Loucy (cell line): Measurements from ENCODE around the gene DMXL1.
A peak's percentile ranks its signal among the peaks of the same experiment; 100 is the strongest.

Experiments used
- CTCF ChIP-seq: fragments of 200-600 bp; sonication (generic); conservative IDR thresholded peaks from 2 replicates; pipeline ENCODE4 v1.5.1; 2014; ENCODE audit warnings: mild to moderate bottlenecking, antibody characterized with exemption, low read length
- EZH2phosphoT487 ChIP-seq: fragments of 200-600 bp; IDR thresholded peaks from 2 replicates; pipeline ENCODE4 v1.6.1; 2018; ENCODE audit warnings: antibody characterized with exemption, mild to moderate bottlenecking, moderate library complexity, borderline replicate concordance

GRCh38 chr5:119022017-119022745 lies 48.7 kb upstream of the DMXL1 start:
- TF ChIP-seq CTCF (peak; percentile 46), EZH2phosphoT487 (no peak)
